MM.1S (cell line): ENCODE measurements around the gene SRI.

ENCODE experiments used
- CTCF ChIP-seq: fragments of 300-600 bp; sonication (generic); IDR thresholded peaks from 2 replicates; pipeline ENCODE4 v1.5.1; 2016; ENCODE audit warnings: antibody characterized with exemption, low read length, mixed read lengths
- EZH2 ChIP-seq: fragments of 300-600 bp; sonication (generic); optimal IDR thresholded peaks from 2 replicates; pipeline ENCODE3; 2017; ENCODE audit warnings: low read depth, mild to moderate bottlenecking, antibody characterized with exemption, low read length, mixed read lengths

GRCh38 chr7:88218836-88219605 is 817 bp downstream of the SRI start:
- TF ChIP-seq CTCF (no peak), EZH2 (no peak)
